ENCODE results near the gene DPYD. TPM values are rescaled to one million over a fixed set of nuclear protein-coding genes. Genes with fewer than 3 reads are reported as not detected.

The DPYD gene
- total and polyA plus RNA-seq, 9 of the 15 experiments (the other 6 are each of a cell fraction or from before 2014, with no cell fraction given) = 0.03 to 0.25 (median 0.08) TPM; not detected in 2

GRCh38 chr1:97201641-97202040 lies 719.2 kb downstream of the DPYD start:
- ChIA-PET CTCF (ENCODE audit: low intra/inter-chr PET ratio) (no interaction called here), POLR2A (no interaction called here)
- H3K27me3 ChIP-seq (ENCODE audit: control insufficient read depth in 2 of 2, insufficient read depth in 2 of 2, low read length in 2 of 2) = no peaks in the 10 kb centered on the region
- no peaks in the 10 kb centered on the region for H3K9me1 ChIP-seq (ENCODE audit: control insufficient read depth, insufficient read depth, low read length)
- H3K4me3 ChIP-seq = no peak overlapping the region
- in situ Hi-C loops (cut with MboI) = no loop called here
- no peak overlapping the region for H3K4me2 ChIP-seq (ENCODE audit: insufficient read depth, low read length)
- H3K9ac ChIP-seq (ENCODE audit: insufficient read depth in 1 of 2, low read depth in 2 of 2, low read length in 2 of 2) = no peak overlapping the region
- BruUV-seq (replicated peaks) = no TSS peak
- no peaks in the 10 kb centered on the region for H3K79me2 ChIP-seq (ENCODE audit: control insufficient read depth, insufficient read depth, low read length)
- H3K9me3 ChIP-seq (replicated peaks; ENCODE audit: control insufficient read depth, insufficient read depth, low read depth, low read length) = no peaks in the 10 kb centered on the region
- WGBS (ENCODE audit: insufficient coverage, low coverage, missing lambda C conversion rate) = 0% methylated on average over 3 of the region's 3 CpGs
- no peaks in the 10 kb centered on the region for H4K20me1 ChIP-seq (replicated peaks; ENCODE audit: control insufficient read depth, insufficient read depth, low read length)
- H3K27ac ChIP-seq (ENCODE audit: extremely low read depth, low read depth, low read length) = no peak overlapping the region
- intact Hi-C loops (cut with micrococcal nuclease) = no loop called here
- H3K4me1 ChIP-seq (replicated peaks in 1 of 2; ENCODE audit: control insufficient read depth in 2 of 2, insufficient read depth in 2 of 2, low read length in 2 of 2) = no peaks in the 10 kb centered on the region
- no peak for DNase-seq (ENCODE audit: extremely low read depth in 1 of 4, low spot score in 3 of 4)
- TF ChIP-seq ELF2 (CRISPR knock-in tag; IDR thresholded peaks at IDR 0.05) = no peak
- no peak for ATAC-seq
- H3K36me3 ChIP-seq (ENCODE audit: control insufficient read depth, insufficient read depth, low read length) = no peaks in the 10 kb centered on the region
- no peak for FAIRE-seq
- H2AFZ ChIP-seq (ENCODE audit: low read depth, low read length) = no peak overlapping the region

GRCh38 chr1:97200595-97200994 lies 720.2 kb downstream of the DPYD start:
- no peaks in the 10 kb centered on the region for H3K79me2 ChIP-seq (ENCODE audit: control insufficient read depth, insufficient read depth, low read length)
- ChIA-PET POLR2A (no interaction called here), CTCF (ENCODE audit: low intra/inter-chr PET ratio) (no interaction called here)
- no peaks in the 10 kb centered on the region for H4K20me1 ChIP-seq (replicated peaks; ENCODE audit: control insufficient read depth, insufficient read depth, low read length)
- intact Hi-C loops (cut with micrococcal nuclease) (no loop called here), in situ Hi-C loops (cut with MboI) (no loop called here)
- no peak for ATAC-seq
- H3K36me3 ChIP-seq (ENCODE audit: control insufficient read depth, insufficient read depth, low read length) = no peaks in the 10 kb centered on the region
- no peak for DNase-seq (ENCODE audit: extremely low read depth in 1 of 4, low spot score in 3 of 4)
- no peak overlapping the region for H2AFZ ChIP-seq (ENCODE audit: low read depth, low read length)
- H3K27ac ChIP-seq (ENCODE audit: extremely low read depth, low read depth, low read length) = no peak overlapping the region
- no peak overlapping the region for H3K4me2 ChIP-seq (ENCODE audit: insufficient read depth, low read length)
- no peaks in the 10 kb centered on the region for H3K27me3 ChIP-seq (ENCODE audit: control insufficient read depth in 2 of 2, insufficient read depth in 2 of 2, low read length in 2 of 2)
- no peaks in the 10 kb centered on the region for H3K9me1 ChIP-seq (ENCODE audit: control insufficient read depth, insufficient read depth, low read length)
- FAIRE-seq = no peak
- H3K4me1 ChIP-seq (replicated peaks in 1 of 2; ENCODE audit: control insufficient read depth in 2 of 2, insufficient read depth in 2 of 2, low read length in 2 of 2) = no peaks in the 10 kb centered on the region
- WGBS (ENCODE audit: insufficient coverage, low coverage, missing lambda C conversion rate) = 0% methylated on average over 2 of the region's 2 CpGs
- H3K9me3 ChIP-seq (replicated peaks; ENCODE audit: control insufficient read depth, insufficient read depth, low read depth, low read length) = no peaks in the 10 kb centered on the region
- BruUV-seq (replicated peaks) = no TSS peak
- TF ChIP-seq PPARD (CRISPR knock-in tag; IDR thresholded peaks at IDR 0.05) (no peak), EZH2 (IDR thresholded peaks at IDR 0.05; ENCODE audit: borderline replicate concordance, low read depth, low read length) (no peak), MEF2A (IDR thresholded peaks at IDR 0.05; ENCODE audit: control insufficient read depth, low read depth, low read length) (no peak), ZNF695 (CRISPR knock-in tag; IDR thresholded peaks at IDR 0.05) (no peak), CHD2 (IDR thresholded peaks at IDR 0.05; ENCODE audit: low read depth, low read length) (no peak), XRCC4 (IDR thresholded peaks at IDR 0.05; ENCODE audit: extremely low read depth, insufficient read depth, insufficient read length) (no peak), ZBTB49 (CRISPR knock-in tag; IDR thresholded peaks at IDR 0.05; ENCODE audit: borderline replicate concordance) (no peak), SLC30A9 (CRISPR knock-in tag; IDR thresholded peaks at IDR 0.05) (no peak), ZNF699 (CRISPR knock-in tag; IDR thresholded peaks at IDR 0.05; ENCODE audit: insufficient replicate concordance) (no peak), ZNF395 (CRISPR knock-in tag; IDR thresholded peaks at IDR 0.05) (no peak)
- no peak overlapping the region for H3K9ac ChIP-seq (ENCODE audit: insufficient read depth in 1 of 2, low read depth in 2 of 2, low read length in 2 of 2)
- H3K4me3 ChIP-seq = no peak overlapping the region
